HG03064 (cell line): ENCODE data around the gene RRAGC.
"Not testable (repeated sequence)": the region's sequence is repeated elsewhere in the genome, so short reads cannot be mapped to it uniquely, and the experiment has no call there.

Experiments
- ATAC-seq: cut with Tn5 transposase; IDR thresholded peaks from one replicate; pipeline ENCODE4 v1.9.1; 2021; ENCODE audit warnings: low read depth; ENCODE audit not compliant: unreplicated experiment

The RRAGC gene

DNA sequence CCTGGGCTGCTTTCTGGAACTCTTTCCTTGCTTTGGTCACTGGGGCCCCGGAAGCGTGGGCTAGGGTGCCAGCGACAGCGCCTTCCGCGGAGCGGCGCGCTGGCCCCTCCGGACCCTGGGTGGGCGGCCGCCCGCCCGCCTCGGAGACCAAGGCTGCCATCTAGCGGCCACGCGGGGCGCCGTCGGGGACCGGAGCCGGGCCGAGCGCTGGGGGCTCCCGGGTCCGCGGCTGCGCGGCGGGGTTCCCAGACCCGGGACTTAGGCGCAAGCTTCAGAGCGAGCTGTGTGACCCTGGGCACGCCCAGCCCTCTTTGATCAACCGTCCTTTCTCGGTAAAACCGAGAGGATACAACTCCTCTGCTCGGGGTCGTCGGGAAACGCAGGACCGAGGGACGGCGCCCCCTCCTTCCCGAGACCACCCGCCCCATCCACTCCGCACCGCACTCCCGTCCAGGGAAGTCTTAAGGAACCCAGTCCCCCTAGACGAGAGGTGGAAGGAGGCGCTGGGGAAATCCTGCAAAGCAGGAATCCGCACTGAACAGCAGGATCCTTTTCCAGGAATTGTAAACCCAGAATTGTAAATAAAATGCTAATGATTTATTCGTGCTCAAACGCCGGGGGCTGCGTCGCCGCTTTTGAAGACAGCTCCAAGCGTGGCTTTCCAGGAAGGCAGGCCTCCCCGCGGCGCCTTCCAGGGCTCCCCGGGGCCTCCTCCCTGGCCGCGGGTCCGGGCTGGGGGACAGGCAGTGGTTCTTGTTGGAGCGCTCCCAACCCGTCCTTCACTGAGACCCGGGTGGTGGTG lies 41.2 kb downstream of the RRAGC start:
- ATAC-seq, result no peak

DNA sequence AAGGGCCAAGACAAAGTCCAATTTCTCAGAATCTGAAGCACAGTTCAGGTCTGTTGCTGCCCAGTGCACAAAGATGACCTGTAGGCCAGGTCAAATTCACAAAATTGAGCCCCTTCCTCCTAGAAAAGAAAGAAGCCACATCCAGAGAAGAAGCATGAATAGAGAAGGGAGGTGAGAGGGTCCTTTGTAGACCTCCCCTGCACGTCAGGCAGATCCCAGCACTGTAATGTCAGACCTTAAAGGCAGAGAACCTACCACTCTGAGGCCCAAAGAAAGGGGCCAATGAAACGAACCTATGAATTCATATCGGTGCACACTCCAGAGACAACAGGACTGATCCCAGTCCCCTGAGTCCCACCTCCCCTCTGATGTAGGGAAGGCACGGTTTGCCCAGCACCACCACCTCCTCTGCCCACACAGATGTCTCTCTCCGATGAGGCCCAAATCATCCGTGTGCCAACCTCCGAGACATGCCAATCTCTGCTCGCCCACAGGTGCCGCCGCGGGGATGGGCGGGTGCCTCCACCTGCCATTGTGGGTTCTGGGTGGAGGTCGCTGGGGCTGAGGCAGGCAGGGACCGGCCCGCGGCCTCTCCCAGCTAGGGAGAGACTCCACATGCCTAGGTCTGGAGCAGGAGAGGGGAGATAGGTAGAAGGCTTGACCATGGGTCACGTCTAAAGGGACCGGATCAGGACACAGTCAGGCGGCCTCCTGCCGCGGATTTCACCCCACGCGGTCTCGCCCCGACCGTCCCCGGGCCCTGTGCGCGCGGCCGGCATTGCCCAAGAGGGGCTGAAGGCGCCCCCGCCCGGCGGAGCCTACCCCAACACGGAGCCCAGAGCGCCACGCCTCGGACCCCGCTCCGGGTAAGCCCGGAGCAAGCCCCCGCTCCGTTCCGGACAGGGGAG lies 42.1 kb downstream of the RRAGC start:
- ATAC-seq, result no peak

DNA sequence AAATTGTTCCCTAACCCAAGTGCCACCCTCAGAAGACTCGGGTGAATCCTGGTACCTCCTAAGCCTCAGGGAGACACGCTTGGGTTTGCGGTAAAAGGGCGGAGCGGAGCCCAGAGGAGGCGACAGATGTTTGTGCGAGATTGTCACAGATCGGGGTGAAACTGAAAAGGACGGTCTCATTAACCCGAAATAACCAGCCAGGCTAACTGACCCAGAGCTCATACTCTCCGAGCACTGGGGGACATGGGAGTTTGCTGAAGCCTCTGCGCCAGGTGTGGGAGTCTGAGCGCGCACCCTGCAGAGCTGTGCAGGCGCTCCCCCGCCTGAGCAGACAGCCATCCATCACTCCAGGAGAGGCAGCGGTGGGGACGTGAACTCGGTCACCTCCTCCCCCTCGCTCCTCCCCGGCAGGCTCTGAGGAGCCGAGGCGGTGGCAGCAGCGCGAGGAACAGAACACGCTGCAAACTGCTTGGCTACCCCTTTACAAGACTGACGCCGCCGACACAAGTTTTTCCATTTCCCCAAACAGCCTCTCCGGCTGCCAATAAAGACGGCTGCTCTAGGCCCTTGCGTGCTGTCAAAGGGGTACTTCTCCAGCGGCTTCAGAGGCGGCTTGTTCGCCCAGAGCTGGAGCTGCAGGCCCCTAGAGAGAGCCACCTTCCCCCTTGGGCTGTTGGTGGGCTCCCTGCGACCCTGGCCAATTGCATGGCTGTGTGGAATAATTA lies 43.5 kb downstream of the RRAGC start:
- peak; percentile 89 for ATAC-seq

DNA sequence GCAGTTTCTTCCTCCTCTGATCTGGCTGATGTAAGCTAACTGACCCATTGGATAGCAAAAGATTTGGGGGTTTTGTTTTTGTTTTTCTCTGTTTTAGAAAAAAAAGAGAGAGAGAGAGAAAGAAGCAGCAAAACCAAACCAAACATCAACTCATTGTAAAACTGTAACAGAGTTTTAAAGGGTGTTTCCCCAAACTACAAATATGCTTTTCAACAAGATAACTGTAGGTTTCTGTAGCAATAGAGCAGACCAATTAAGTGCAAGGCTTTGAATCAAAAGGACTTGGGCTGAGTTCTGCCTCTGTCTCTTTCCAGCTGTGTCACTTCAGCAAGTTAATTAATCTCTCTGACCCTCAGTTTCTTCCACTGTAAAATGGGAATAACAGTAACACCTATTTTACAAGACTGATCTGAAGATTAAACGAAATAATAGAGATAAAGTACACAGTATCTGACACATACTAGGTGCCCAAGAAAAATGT lies 44.5 kb downstream of the RRAGC start:
- ATAC-seq, result no peak

DNA sequence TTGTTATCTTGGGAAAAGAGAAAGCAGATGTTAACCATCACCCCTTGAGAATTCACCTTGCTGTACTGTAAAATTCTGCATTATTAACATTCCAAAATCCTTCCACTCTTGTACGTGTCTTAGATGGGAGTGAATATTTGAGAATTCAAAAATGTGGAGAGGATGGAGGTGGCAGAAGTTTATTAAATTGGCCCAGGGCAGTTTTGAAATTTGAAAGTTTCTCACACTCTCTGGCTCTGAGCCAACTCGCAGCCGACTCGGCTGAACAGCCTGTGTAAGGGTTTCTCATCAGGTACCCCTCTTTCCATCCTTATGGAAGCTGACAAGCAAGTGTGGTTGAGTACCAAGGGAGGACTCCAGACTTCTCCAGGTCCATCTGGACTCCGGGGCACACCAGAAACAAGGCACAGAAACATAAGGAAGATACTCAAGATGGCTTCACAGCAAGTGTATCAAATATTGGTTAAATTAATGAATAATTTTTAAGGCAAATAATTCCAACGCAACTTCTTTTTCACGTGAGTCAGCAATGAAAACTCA lies 45.1 kb downstream of the RRAGC start:
- ATAC-seq, result no peak

DNA sequence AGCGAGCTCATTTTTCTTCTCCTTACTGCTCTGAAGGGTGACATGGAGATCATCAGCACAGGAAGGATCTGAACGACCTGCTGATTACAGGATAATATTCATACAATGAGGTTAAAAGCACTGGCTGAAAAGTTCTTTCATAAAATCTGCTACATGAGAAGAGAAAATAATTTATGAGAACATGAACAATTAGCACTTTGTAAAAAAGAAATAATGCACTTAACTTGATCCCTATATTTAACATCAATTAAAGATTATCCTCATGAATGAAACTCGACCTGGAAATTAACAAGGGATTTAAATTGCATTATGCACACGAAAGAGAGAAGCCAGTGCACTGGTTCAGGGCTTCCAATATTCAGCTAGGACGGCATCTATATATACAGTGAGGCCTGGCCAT lies 46.6 kb downstream of the RRAGC start:
- no peak for ATAC-seq

DNA sequence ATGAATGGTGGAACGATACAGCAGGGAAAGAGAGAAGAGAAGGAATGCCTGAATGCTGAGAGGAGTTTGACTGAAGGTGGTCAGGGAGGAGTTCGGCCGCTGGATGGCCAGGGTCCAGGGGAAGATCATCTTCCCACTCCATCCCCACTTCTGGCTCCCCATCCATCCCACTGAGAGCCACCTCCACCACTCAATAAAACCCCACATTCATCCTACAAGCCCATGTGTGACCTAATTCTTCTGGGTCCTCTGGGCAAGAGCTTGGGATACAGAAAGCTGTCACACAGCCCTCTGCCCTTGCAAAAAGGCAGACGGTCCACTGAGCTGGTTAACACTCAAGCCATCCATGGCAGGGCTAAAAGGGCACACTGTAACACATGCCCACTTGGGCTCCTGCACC lies 48.1 kb downstream of the RRAGC start:
- ATAC-seq, result not testable (repeated sequence)

DNA sequence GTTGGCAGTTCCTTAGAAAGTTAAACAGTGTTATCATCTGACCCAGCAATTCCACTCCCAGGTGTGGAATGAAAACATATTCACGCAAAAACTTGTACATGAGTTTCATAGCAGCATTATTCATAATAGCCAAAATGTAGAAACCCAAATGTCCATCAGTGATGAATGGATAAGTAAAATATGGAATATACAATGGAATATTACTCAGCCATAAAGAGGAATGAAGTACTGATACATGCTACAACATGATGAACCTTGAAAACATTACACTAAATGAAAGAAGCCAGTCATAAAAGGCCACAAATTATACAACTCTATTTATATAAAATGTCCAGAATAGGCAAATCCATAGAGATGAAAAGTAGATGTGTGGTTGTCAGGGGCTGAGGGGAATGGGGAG lies 53.5 kb downstream of the RRAGC start:
- ATAC-seq, result no peak

DNA sequence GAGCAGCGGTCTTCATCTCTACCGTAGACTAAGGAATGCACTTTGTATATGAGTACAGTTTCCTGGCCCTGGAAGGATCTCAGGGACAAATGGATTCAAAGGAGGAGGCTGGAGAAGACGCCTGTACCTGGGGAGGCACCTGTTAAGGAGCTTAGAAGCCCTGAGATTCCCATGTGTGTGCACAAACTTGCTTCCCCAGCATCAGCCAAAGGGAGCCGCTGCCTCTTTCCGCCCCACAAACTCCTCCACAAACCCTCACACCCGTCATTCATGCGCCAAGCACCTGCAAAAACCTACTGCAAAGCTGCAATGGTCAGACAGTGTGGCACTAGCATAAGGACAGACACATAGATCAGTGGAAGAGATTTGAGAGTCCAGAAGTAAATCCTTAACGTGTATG lies 54.5 kb downstream of the RRAGC start:
- no peak for ATAC-seq

DNA sequence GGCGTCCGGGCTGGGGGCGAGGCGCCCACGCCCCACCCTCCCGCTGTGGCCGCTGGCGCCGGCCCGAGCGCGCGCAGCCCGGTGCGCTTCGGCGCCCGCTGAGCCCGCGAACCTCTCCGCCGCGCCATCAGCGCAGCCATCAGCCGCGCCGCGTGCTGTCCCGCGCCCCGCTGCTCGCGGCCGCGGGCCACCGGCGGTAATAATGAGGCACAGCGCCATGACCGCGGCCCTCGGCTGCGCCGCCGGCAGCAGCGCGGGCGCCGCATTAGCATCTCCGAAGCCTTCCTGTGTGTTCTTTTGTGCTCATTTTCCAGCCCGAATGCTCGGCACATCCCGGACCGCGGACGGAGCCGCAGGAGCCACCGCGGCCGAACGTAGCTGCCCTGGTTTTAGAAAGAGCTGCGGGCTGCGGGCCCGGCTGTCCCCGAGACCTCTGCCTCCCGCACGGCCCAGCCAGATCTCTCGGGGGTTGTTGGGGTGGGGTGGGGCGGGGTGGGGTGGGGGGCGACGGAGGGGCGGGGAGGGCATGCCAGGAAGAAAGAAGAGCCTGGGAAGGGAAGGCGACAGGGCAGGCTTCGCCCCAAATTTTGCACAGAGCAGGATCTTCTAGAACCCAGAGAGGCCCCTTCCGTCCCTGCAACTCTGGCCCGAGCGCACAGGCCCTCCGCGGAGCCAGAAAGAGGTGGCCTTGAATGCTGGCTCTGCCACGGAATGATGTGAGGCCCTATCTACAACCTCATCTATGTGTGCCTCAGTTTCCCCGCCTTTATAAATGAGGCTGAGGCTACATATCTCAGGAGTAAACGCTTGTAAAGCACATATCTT lies 55.3 kb downstream of the RRAGC start:
- no peak for ATAC-seq

DNA sequence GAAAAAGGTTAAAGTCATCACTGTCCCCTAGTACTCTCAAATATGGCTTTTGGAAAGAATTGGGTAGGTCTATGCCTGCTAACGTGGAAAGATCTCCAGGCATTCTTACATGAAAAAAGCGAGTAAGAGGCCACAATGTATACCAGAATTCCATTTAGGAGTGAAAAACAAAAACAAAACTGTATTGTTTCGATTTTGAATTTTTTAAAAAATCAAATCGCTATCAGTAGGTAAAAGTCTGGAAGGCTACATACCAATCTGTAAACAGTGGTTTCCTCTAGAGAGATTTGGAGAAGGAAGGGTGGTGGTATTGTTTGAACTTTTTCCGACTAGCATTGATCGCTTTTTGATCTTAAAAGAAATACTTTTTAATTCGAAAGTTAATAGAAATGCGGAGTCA lies 55.9 kb downstream of the RRAGC start:
- no peak for ATAC-seq

DNA sequence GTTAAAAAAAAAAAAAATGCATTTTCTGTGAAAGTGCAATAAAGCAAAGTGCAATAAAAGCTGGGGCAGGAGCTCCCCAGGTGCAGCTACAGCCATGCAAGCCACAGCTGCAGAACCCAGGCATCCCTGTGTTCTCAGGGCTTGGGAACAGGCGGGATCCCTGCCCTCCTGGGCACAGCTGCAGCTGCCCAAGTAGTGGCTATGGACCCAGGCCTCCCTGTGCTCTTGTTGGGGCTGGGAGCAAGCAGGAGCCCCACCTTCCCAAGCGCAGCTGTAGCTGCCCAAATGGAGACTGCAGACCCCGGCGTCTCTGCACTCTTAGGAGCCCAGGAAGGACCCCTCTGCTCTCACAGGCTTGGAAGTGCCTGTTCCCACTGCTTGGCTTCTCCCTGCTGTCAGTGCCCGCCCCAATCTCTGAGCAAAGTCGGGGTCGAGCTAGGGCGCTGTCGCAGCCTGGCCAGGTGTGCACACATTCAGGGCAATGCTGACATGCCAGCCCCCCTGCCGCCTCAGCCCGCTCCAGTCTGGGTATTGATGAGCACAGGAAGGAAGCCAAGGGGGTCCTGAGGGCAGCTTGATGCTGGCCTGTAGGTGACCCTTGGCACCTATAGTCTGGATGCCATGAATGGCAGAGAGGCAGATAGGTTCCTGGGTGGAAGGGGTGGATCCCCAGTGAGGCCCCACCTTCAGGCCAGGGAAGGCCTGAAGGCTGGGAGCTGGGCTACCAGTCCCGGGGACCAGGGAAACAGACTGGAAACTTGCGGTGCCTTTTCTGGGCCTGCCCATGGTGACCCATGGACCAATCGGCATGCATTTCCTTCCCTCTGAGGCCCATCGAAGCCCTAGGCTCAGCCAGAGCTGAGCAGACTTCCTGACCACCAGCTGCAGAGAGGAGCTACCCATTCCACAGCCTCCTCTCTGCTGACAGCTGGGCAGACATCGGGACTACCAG lies 58.6 kb downstream of the RRAGC start:
- ATAC-seq, result no peak

DNA sequence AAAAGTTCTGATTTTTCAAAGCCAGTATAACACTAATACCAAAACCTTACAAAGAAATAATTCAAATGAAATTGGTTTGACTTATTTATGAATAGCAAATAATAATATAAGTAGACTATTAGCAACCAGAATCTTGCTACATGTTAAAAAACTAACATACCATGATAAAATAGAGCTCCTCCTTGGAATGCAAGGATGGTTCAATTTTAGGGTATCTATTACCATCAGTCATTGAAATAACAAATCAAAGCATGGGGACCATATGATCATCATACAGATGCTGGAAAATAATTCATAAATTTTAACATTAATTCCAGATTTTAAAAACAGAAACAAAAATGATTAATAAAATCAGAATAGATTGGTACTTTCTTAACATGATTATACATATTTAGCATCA lies 66.3 kb downstream of the RRAGC start:
- no peak for ATAC-seq

DNA sequence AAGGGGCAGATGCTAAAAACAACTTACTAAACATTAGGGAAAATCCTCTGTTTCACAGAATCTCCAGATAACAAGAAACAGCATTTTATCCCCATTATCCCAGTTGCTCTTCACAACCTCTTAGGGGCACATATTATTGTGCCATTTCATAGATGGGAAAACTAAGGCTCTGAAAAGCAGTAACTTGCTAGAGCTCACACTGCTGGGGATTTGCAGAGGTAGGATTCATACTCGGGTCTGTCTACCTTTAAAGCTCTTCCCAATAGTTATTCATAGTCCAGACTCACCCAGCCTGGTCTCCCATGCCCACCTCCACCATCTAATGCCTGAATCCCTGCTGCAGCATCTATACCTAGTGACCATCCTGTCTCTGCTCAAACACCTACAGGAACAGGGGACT lies 67.7 kb downstream of the RRAGC start:
- ATAC-seq, result no peak

DNA sequence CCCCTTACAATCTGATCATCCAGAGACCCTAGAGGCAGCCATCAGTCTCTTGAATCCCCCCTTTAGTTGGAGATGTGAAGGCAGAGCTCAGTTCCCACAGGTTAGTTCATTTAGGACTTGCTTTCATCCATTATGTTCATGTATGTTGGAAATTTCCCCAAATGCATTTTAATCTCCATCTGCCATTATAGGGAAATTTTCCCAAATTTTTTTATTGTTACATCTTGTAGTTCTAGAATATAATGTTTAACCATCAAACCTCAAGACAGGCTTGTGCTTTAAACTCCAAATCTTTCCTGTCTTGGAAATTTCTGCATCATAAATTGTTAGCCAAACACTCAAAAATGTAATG lies 68.4 kb downstream of the RRAGC start:
- no peak for ATAC-seq

DNA sequence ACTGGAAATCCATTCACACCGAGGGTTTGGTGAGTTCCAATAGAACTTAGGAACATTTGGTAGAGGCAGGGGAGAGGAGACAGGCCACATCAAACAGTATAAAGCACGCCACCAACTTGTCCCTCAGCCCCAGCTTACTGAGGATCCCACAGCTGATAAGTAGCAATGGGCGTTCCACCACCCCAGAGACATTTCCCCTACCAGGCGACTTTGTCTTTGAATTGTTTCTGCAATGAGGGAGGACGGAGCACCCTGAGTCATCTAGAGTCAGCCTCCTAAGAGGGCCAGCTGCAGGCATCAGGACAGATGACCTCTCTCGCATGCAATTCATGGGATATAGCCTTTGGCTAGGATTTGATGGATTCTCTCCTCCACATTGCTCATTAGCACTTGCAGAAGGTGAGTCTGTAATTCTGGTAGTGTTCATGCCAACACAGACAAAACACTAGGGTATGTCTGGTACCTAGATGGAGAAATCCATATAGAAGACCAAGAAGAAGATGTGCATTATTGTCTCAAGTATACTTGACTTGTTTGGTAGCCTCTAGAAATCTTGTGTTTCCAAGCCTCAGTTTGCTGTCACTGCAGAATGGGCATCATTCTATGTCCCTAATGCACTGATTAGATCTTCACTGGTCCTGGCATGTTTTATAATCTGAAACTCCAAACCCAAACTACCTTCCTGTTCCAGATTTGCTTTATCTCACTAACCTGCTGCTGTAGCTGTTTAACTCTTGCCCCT lies 69.0 kb downstream of the RRAGC start:
- ATAC-seq, result no peak

DNA sequence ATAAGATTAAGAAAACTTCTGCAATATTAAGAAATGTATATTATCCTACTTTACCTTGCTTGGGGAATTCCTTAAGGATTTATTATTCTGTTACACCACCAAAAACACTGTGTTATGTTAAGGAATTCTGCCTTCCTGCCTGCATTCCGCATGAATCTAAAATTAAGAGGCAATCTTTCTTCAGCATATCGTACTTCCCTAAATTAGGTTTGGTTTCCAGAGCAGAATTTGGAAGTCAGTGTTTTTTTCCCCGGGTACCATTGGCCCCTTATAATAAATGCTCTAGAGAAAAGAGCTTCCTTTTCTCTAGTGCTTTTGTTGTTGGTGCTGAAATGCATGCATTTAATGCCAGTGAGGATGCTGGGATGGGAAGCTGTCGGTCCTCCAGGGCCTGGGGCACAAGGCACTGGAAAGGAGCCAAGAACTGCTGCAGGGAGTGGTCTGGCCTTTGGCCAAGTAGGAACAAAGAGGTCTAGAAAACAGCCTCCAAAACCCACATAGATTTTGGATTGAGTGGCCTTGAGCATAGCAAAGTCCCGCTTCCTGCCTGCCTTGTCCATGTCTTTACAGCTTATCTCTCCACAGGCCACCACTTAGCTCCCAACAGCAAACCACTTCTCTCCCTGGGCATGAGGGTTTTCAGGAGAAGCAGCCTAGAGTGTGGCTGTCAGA lies 69.9 kb downstream of the RRAGC start:
- no peak for ATAC-seq
